Measurements from ENCODE around the gene SLC11A2. TPM values are rescaled to one million over a fixed set of nuclear protein-coding genes. Genes with fewer than 3 reads are reported as not detected.

SLC11A2 gene
- total RNA-seq, 1 experiment from 2014 or later = 47.9 TPM

GRCh38 chr12:50992819-50993218, 33.4 kb downstream of the SLC11A2 start:
- Histone ChIP-seq H3K9me3 (ENCODE audit: control insufficient read depth, low read depth, low read length) (no peaks in the 10 kb centered on the region), H4K91ac (ENCODE audit: insufficient read length, low read depth, low read length) (no peak overlapping the region), H3K4me1 (ENCODE audit: insufficient read depth, low read length) (no peaks in the 10 kb centered on the region), H3K4me2 (ENCODE audit: insufficient read depth, insufficient read length, low read length) (no peak overlapping the region), H3K79me2 (ENCODE audit: insufficient read depth, low read length) (no peaks in the 10 kb centered on the region), H3K56ac (ENCODE audit: insufficient read length, low read depth, low read length) (no peak overlapping the region), H4K8ac (replicated peaks; ENCODE audit: insufficient read length, low read depth, low read length) (no peak overlapping the region), H4K20me1 (ENCODE audit: control insufficient read depth, insufficient read depth, insufficient read length) (no peaks in the 10 kb centered on the region), H2BK5ac (ENCODE audit: insufficient read length, low read length) (no peak overlapping the region), H3K23ac (ENCODE audit: insufficient read length, low read depth, low read length) (no peak overlapping the region), H3K23me2 (ENCODE audit: insufficient read length, low read depth, low read length, poor library complexity, severe bottlenecking) (no peaks in the 10 kb centered on the region), H2BK20ac (ENCODE audit: low read depth, low read length, poor library complexity, severe bottlenecking) (no peak overlapping the region), H2AK5ac (ENCODE audit: insufficient read length, low read length) (no peak overlapping the region), H3K4ac (ENCODE audit: low read depth, low read length) (no peak overlapping the region), H2BK15ac (ENCODE audit: low read depth, low read length) (no peak overlapping the region), H3K18ac (ENCODE audit: insufficient read length, low read depth, low read length) (no peak overlapping the region), H3T11ph (ENCODE audit: low read length) (no peak overlapping the region), H3K14ac (ENCODE audit: insufficient read depth, low read length) (no peak overlapping the region), H2BK120ac (ENCODE audit: low read depth, low read length, poor library complexity, severe bottlenecking) (no peak overlapping the region), H3K79me1 (ENCODE audit: insufficient read depth, low read depth, low read length, poor library complexity, severe bottlenecking) (no peaks in the 10 kb centered on the region), H2BK12ac (ENCODE audit: insufficient read length, low read depth, low read length) (no peak overlapping the region), H4K5ac (ENCODE audit: insufficient read length, low read depth, low read length) (no peak overlapping the region), H3K27me3 (ENCODE audit: insufficient read depth, low read length) (no peaks in the 10 kb centered on the region), H2AFZ (ENCODE audit: low read length) (no peak overlapping the region), H3K27ac (ENCODE audit: insufficient read length, low read depth, low read length) (no peak overlapping the region), H3K9ac (ENCODE audit: extremely low read depth, insufficient read length, low read length) (no peak overlapping the region)
- peaks cover 28 to 76% (median 65%) of the 10 kb centered on the region in 3 experiments; a peak in 6 of 7 replicates for H3K36me3 Mint-ChIP-seq (ENCODE audit: insufficient read depth in 1 of 3, low read depth in 3 of 3)
- TF ChIP-seq, protein P1, sequence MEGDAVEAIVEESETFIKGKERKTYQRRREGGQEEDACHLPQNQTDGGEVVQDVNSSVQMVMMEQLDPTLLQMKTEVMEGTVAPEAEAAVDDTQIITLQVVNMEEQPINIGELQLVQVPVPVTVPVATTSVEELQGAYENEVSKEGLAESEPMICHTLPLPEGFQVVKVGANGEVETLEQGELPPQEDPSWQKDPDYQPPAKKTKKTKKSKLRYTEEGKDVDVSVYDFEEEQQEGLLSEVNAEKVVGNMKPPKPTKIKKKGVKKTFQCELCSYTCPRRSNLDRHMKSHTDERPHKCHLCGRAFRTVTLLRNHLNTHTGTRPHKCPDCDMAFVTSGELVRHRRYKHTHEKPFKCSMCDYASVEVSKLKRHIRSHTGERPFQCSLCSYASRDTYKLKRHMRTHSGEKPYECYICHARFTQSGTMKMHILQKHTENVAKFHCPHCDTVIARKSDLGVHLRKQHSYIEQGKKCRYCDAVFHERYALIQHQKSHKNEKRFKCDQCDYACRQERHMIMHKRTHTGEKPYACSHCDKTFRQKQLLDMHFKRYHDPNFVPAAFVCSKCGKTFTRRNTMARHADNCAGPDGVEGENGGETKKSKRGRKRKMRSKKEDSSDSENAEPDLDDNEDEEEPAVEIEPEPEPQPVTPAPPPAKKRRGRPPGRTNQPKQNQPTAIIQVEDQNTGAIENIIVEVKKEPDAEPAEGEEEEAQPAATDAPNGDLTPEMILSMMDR (conservative IDR thresholded peaks at IDR 0.05) = no peak
- no peaks in the 10 kb centered on the region for H3K27me3 Mint-ChIP-seq (ENCODE audit: low read depth)
- DNase-seq = no peak
- no peaks in the 10 kb centered on the region for H3K9me3 Mint-ChIP-seq
- no peak overlapping the region for H3K4me3 Mint-ChIP-seq
- H3K27ac Mint-ChIP-seq = no peak overlapping the region
- WGBS (ENCODE audit: extremely low coverage, insufficient read length, low lambda C conversion rate) = no CpG with 5 or more reads among the region's 2 CpGs
- H3K4me1 Mint-ChIP-seq = no peaks in the 10 kb centered on the region

All from H9 (cell line).